BLaER1 treated with 17β-estradiol and CSF1 and Interleukin-3, amounts not matched to agents 10 nM and 100 nM (cell line): ENCODE results near the gene STRA8.
A peak's percentile ranks its signal among the peaks of the same experiment; 100 is the strongest.

Experiments
- H3K27ac ChIP-seq, 11 experiments: shearing (Covaris generic); formaldehyde crosslinking; 2 replicates each; pipeline ENCODE4 v1.8.1; 2022
- H3K27me3 ChIP-seq, 11 experiments: shearing (Covaris generic); formaldehyde crosslinking; 2 replicates each; pipeline ENCODE4 v1.8.1; 2022
- H3K36me3 ChIP-seq, 11 experiments: shearing (Covaris generic); formaldehyde crosslinking; 2 replicates each; pipeline ENCODE4 v1.8.1; 2022
- H3K4me1 ChIP-seq, 10 experiments: shearing (Covaris generic); formaldehyde crosslinking; 2 replicates each; pipeline ENCODE4 v1.8.1; 2022
- H3K4me2 ChIP-seq, 11 experiments: shearing (Covaris generic); formaldehyde crosslinking; 2 replicates each; pipeline ENCODE4 v1.8.1; 2022
- H3K4me3 ChIP-seq, 10 experiments: shearing (Covaris generic); formaldehyde crosslinking; 2 replicates each; pipeline ENCODE4 v1.8.1; 2022
- H3K9ac ChIP-seq, 11 experiments: shearing (Covaris generic); formaldehyde crosslinking; 2 replicates each; pipeline ENCODE4 v1.8.1; 2022
- H3K9me3 ChIP-seq, 11 experiments: shearing (Covaris generic); formaldehyde crosslinking; replicated peaks in 1 of 11; 2 replicates each; pipeline ENCODE4 v1.8.1; 2022
- H4K20me1 ChIP-seq, 11 experiments: shearing (Covaris generic); formaldehyde crosslinking; 2 replicates each; pipeline ENCODE4 v1.8.1; 2022
- Cebpa-rat ChIP-seq, 11 experiments: shearing (Covaris generic); IDR thresholded peaks; 2 replicates each; pipeline ENCODE4 v1.8.1; 2022

Gene STRA8

DNA sequence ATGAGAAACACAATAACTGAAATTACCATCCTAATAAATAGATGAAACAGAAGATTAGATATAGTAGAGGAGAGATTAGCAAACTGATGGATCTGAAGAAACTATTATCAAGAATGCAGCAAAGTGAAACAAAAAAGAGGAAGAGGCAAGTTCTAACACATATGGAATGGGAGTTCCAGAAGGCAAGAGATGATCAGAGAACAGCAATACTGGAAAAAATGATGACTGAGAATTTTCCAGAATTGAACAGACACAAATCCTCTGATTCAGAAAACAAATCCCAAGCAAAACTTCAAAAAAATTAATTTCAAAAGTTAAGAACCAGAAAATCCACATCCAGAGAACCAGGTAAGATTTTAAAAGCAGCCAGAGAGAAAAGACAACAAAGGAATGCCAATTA, 42.9 kb upstream of the STRA8 start:
- Histone ChIP-seq H3K9ac (no peak overlapping the region), H3K4me3 (no peak overlapping the region)

DNA sequence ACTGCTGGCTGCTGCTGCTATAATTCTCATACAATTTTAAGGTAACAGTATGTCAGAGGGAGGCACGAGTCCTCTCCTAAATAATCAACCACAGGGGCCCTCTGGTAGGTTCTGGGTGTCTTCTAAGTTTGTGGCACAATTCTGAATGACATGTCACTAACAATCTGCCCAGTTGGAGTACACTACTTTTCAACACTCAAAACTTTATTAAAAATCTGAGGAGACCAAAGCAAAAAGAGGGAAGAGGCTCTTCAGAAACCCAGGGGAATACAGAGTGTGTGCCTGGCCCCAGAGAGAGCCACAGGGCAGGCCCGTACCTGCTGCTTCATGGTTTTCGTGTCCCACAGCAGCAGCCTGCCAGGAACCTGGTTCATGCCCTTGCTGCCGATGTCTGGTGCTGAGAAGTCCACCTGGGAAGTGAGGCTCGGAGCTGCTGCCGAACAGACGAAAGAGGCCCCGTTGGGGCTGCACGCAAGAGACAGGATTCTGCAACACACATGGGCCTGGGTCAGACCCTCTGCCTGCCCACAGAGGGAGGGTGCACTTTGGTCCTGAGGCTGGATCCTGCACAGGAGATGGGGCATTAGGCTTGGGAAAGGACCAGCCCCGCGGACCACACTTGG, 40.6 kb upstream of the STRA8 start:
- Histone ChIP-seq H3K9me3 (no peaks in the 10 kb centered on the region), H3K4me3 (no peak overlapping the region), H3K27me3 (no peaks in the 10 kb centered on the region), H3K4me1 (peaks cover 28 to 50% (median 40%) of the 10 kb centered on the region in 10 experiments), H3K9ac (peak overlapping the region in 3 of 11 experiments; percentile 38 to 61 (median 51); a peak in 2 of 22 replicates), H4K20me1 (peaks cover 0 to 63% (median 0%) of the 10 kb centered on the region in 11 experiments; a peak in 2 of 22 replicates), H3K4me2 (peak overlapping the region in 9 of 11 experiments; percentile 14 to 93 (median 82); a peak in 17 of 22 replicates), H3K27ac (peak overlapping the region in 1 of 11 experiments; percentile 52; a peak in 3 of 22 replicates), H3K36me3 (peaks cover 40 to 98% (median 49%) of the 10 kb centered on the region in 11 experiments)
- no peak for TF ChIP-seq Cebpa-rat (IDR thresholded peaks at IDR 0.05)

More for the DNA sequence above, 42.9 kb upstream of the STRA8 start:
- Histone ChIP-seq H3K4me1 (peaks cover 34 to 56% (median 49%) of the 10 kb centered on the region in 10 experiments), H4K20me1 (peaks cover 0 to 40% (median 0%) of the 10 kb centered on the region in 11 experiments; a peak in 2 of 22 replicates), H3K36me3 (peaks cover 38 to 98% (median 49%) of the 10 kb centered on the region in 11 experiments), H3K27ac (no peak overlapping the region), H3K9me3 (no peaks in the 10 kb centered on the region), H3K4me2 (peak overlapping the region in 2 of 11 experiments; percentile 24 to 34; a peak in 3 of 22 replicates), H3K27me3 (no peaks in the 10 kb centered on the region)
- TF ChIP-seq Cebpa-rat (IDR thresholded peaks at IDR 0.05), result no peak

DNA sequence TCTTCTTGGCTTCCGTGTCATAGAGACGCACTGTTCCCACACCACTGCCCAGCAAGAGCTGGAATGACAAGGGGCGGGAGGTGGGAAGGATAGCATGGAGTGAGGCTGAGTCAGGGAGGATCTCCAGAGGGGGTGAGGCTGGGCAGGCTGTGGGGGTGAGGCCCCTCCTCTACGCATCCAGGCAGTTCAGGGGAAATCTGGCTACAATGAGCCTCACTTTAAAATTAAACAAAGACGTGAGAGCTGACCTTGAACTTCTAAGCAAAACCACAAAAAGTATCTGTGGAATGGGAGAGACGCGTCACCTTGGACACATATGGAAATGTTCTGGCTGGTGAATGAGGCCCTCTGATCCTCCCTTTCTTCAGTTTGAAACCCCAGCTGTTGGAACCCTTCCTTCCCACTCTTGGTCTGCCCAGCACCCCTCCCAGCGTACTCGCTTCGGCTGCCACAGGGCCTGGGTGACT, 40.0 kb upstream of the STRA8 start:
- H3K27ac ChIP-seq, result peak overlapping the region in 4 of 11 experiments; percentile 16 to 60 (median 44); a peak in 6 of 22 replicates
- peaks cover 36 to 98% (median 49%) of the 10 kb centered on the region in 11 experiments for H3K36me3 ChIP-seq
- peak overlapping the region in 4 of 11 experiments; percentile 30 to 61 (median 47); a peak in 7 of 22 replicates for H3K9ac ChIP-seq
- H3K4me3 ChIP-seq, result no peak overlapping the region
- H4K20me1 ChIP-seq, result peaks cover 0 to 69% (median 0%) of the 10 kb centered on the region in 11 experiments; a peak in 2 of 22 replicates
- H3K9me3 ChIP-seq, result no peaks in the 10 kb centered on the region
- peak overlapping the region in 10 of 11 experiments; percentile 56 to 93 (median 82); a peak in 18 of 22 replicates for H3K4me2 ChIP-seq
- H3K27me3 ChIP-seq, result no peaks in the 10 kb centered on the region
- H3K4me1 ChIP-seq, result peaks cover 28 to 50% (median 40%) of the 10 kb centered on the region in 10 experiments
- no peak for TF ChIP-seq Cebpa-rat (IDR thresholded peaks at IDR 0.05)

DNA sequence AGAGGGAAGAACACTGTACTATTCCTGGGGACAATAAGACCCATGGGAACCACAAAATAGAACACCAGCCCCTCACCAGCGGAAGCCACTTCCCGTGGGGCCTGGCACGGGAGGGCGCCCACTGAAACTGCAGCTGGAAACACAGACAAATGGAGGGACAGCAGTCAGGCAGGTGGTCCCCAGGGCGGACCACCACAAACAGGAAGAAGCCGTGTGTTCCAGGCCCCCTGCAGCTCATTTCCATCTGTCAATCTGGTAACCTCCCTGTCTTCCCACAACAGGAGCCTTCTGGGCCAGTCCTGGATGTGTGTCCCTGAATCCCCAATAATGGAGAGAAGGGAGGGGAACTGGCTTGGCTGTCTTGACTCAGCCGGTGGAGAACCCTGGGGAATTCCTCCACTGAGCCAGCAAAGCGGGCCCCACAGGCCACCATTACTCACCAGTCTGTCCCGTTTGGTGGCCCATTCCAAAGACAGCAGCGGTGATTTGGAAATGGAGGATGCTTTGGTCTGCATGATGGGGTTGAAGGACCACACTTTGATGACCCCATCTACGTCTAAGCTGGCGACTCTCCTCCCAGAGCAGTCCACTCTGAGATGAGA, 39.0 kb upstream of the STRA8 start:
- Histone ChIP-seq H4K20me1 (peaks cover 0 to 75% (median 0%) of the 10 kb centered on the region in 11 experiments; a peak in 2 of 22 replicates), H3K27ac (peak overlapping the region in 4 of 11 experiments; percentile 6 to 60 (median 34); a peak in 5 of 22 replicates), H3K27me3 (no peaks in the 10 kb centered on the region), H3K9me3 (no peaks in the 10 kb centered on the region), H3K4me2 (peak overlapping the region; percentile 15 to 93 (median 81)), H3K4me3 (peak overlapping the region in 3 of 10 experiments; percentile 8 to 47 (median 33); a peak in 4 of 20 replicates), H3K4me1 (peaks cover 28 to 50% (median 40%) of the 10 kb centered on the region in 10 experiments), H3K36me3 (peaks cover 27 to 98% (median 49%) of the 10 kb centered on the region in 11 experiments), H3K9ac (peak overlapping the region in 4 of 11 experiments; percentile 30 to 61 (median 47); a peak in 6 of 22 replicates)
- TF ChIP-seq Cebpa-rat (IDR thresholded peaks at IDR 0.05), result no peak

DNA sequence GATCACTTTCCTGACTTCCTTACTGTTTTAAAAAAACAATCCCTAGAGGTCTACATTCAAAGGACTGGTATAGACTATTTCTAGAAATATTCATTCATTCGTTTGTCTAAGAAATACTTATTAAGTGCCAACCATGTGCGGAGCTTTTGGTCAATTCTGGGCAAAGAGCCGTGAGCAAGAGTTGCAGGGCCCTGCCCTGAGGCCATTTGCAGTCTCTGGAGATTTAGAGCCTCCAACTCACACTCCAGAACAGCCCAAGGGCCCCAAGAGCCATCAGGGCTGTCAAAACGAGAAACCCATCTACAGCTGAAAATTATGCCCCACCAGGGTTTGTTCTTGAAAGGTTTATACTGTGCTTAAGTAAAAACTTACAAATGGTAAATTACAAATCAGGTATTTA, 38.5 kb upstream of the STRA8 start:
- no peak for TF ChIP-seq Cebpa-rat (IDR thresholded peaks at IDR 0.05)
- Histone ChIP-seq H3K4me3 (peak overlapping the region in 2 of 10 experiments; percentile 8 to 33; a peak in 2 of 20 replicates), H3K27ac (peak overlapping the region in 3 of 11 experiments; percentile 6 to 60 (median 52); a peak in 1 of 22 replicates), H3K9ac (0 out of 22 replicates have a peak overlapping the region, but pooled peaks of 1 of the 11 experiments have one; percentile 30), H3K4me2 (peak overlapping the region; percentile 15 to 93 (median 81); a peak in 21 of 22 replicates), H4K20me1 (peaks cover 0 to 78% (median 0%) of the 10 kb centered on the region in 11 experiments; a peak in 2 of 22 replicates), H3K9me3 (no peaks in the 10 kb centered on the region), H3K27me3 (no peaks in the 10 kb centered on the region), H3K4me1 (peaks cover 26 to 50% (median 40%) of the 10 kb centered on the region in 10 experiments), H3K36me3 (peaks cover 29 to 98% (median 53%) of the 10 kb centered on the region in 11 experiments)

DNA sequence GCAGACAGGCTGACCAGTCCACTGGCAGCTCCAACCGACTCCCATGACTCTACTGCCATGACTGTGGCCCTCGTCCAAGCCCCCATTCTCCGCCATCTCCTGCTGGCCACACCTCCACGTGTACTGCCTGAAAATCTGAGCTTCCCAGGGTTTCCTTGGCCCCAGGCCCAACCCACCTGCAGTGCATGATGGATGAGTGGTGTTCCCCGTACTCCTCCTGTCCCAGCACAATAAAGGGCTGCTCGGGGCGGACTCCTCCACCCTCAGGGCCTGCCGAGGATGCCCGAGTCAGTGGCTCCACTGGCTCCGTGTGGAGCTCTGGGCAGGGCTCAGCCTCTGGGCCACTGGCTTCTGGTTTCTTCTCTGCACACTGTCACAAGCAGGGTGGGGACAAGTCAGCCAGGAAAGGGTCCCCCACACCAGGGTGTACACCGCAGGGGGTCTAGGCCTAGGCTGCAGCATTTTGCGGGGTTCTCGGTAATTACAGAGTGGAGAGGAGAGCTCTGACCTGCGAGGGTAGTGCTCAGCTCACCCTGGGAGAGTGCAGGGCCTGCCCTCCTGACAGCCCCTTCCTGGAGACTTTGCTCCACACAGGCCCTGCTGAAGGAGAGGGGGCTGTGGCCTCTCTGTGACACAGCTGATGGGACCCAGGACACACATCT, 37.5 kb upstream of the STRA8 start:
- peak overlapping the region in 7 of 11 experiments; percentile 81 to 93 (median 82); a peak in 12 of 22 replicates for H3K4me2 ChIP-seq
- peaks cover 39 to 99% (median 62%) of the 10 kb centered on the region in 11 experiments for H3K36me3 ChIP-seq
- H3K9ac ChIP-seq, result no peak overlapping the region
- H3K27ac ChIP-seq, result 0 out of 22 replicates have a peak overlapping the region, but pooled peaks of 1 of the 11 experiments have one; percentile 11
- no peak overlapping the region for H3K4me3 ChIP-seq
- H3K9me3 ChIP-seq, result no peaks in the 10 kb centered on the region
- H3K27me3 ChIP-seq, result no peaks in the 10 kb centered on the region
- TF ChIP-seq Cebpa-rat (IDR thresholded peaks at IDR 0.05), result no peak
- peaks cover 0 to 79% (median 0%) of the 10 kb centered on the region in 11 experiments; a peak in 2 of 22 replicates for H4K20me1 ChIP-seq
- peaks cover 19 to 50% (median 40%) of the 10 kb centered on the region in 10 experiments for H3K4me1 ChIP-seq

DNA sequence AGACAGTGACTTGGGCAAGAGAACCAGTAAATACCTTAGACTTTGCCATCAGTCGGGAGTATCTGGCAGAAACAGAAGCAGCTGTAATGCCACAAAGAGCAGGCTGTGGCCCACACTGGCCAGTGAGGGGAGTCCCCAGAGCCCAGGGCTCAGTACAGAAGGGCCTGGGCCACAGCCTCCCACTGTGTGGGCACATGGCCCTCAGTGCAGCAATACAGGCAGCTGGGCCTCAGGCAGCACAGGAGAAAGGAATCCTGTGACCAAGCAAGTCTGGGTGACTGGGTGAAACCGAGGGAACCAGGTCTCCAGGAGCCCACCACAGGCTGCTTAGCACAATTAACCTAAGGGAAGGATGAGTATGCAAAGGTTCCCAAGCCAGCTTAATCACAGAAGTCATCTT, 36.3 kb upstream of the STRA8 start:
- no peaks in the 10 kb centered on the region for H3K27me3 ChIP-seq
- H3K36me3 ChIP-seq, result peaks cover 47 to 100% (median 73%) of the 10 kb centered on the region in 11 experiments

More for the DNA sequence above, 36.3 kb upstream of the STRA8 start:
- Histone ChIP-seq H3K4me2 (no peak overlapping the region), H3K4me1 (peaks cover 15 to 56% (median 43%) of the 10 kb centered on the region in 10 experiments), H3K27ac (no peak overlapping the region), H4K20me1 (peaks cover 0 to 91% (median 0%) of the 10 kb centered on the region in 11 experiments; a peak in 2 of 22 replicates), H3K4me3 (no peak overlapping the region), H3K9ac (no peak overlapping the region), H3K9me3 (no peaks in the 10 kb centered on the region)
- TF ChIP-seq Cebpa-rat (IDR thresholded peaks at IDR 0.05), result no peak
